Activated CD4-positive, alpha-beta T cell treated with anti-CD3 and anti-CD28 coated beads, Interleukin-2, Interleukin-4, amounts not matched to agents 100 ng/mL and 50 ng/mL, durations not matched to agents 16 hours and 8 hours (primary cell): ENCODE data around the gene FAM163A.
"Not testable (repeated sequence)": the region's sequence is repeated elsewhere in the genome, so short reads cannot be mapped to it uniquely, and the experiment has no call there.

ENCODE experiments used
- DNase-seq: peaks from one replicate; pipeline ENCODE4 v3.0.0-alpha.2; 2020; ENCODE audit warnings: low spot score

FAM163A gene

GRCh38 chr1:179742717-179743678 lies at the start of gene FAM163A:
Gene FAM163A, plus strand, starts transcription at chr1:179743291. Its CDS starts 69,807 bp downstream, at chr1:179813098.
- DNase-seq, result no peak

GRCh38 chr1:179694530-179694929 lies 48.6 kb upstream of the FAM163A start:
- DNase-seq, result not testable (repeated sequence)

GRCh38 chr1:179702946-179703539 lies 40.0 kb upstream of the FAM163A start:
- no peak for DNase-seq

GRCh38 chr1:179706339-179706941 lies 36.7 kb upstream of the FAM163A start:
- DNase-seq, result peak; percentile 51

GRCh38 chr1:179707406-179707805 lies 35.7 kb upstream of the FAM163A start:
- DNase-seq, result no peak

- DNase-seq, result no peak
Observed at GRCh38 chr1:179708434-179709195, 34.5 kb upstream of the FAM163A start.

- no peak for DNase-seq
Observed at GRCh38 chr1:179709841-179710329, 33.2 kb upstream of the FAM163A start.

GRCh38 chr1:179714159-179714558 lies 28.9 kb upstream of the FAM163A start:
- no peak for DNase-seq

GRCh38 chr1:179714623-179715022 lies 28.5 kb upstream of the FAM163A start:
- no peak for DNase-seq

- no peak for DNase-seq
Observed at GRCh38 chr1:179719272-179719671, 23.8 kb upstream of the FAM163A start.

- no peak for DNase-seq
Observed at GRCh38 chr1:179728271-179728670, 14.8 kb upstream of the FAM163A start.

GRCh38 chr1:179729881-179730280 lies 13.2 kb upstream of the FAM163A start:
- DNase-seq, result no peak

- no peak for DNase-seq
Observed at GRCh38 chr1:179731643-179732042, 11.4 kb upstream of the FAM163A start.

- no peak for DNase-seq
Observed at GRCh38 chr1:179742291-179742690, 800 bp upstream of the FAM163A start.

- no peak for DNase-seq
Observed at GRCh38 chr1:179743679-179744400, 749 bp downstream of the FAM163A start.

GRCh38 chr1:179744401-179745130 lies 1.5 kb downstream of the FAM163A start:
- no peak for DNase-seq

- no peak for DNase-seq
Observed at GRCh38 chr1:179745131-179745611, 2.1 kb downstream of the FAM163A start.

GRCh38 chr1:179745743-179746142 lies 2.7 kb downstream of the FAM163A start:
- DNase-seq, result no peak

GRCh38 chr1:179747611-179748010 lies 4.5 kb downstream of the FAM163A start:
- no peak for DNase-seq

GRCh38 chr1:179748772-179749171 lies 5.7 kb downstream of the FAM163A start:
- no peak for DNase-seq
